T-helper 2 cell treated with Interferon-gamma antibody and Interleukin-4, amounts not matched to agents 100 ng/mL and 5 ng/mL, for 36 hours (primary cell): ENCODE measurements around the gene SUZ12. TPM values are rescaled to one million over a fixed set of nuclear protein-coding genes. Genes with fewer than 3 reads are reported as not detected.
"Not testable (repeated sequence)": the region's sequence is repeated elsewhere in the genome, so short reads cannot be mapped to it uniquely, and the experiment has no call there.

Source experiments
- intact Hi-C: fragments of 100-400 bp; cut with micrococcal nuclease; formaldehyde crosslinking; loops from one replicate; pipeline ENCODE4 v1.15.1; 2023
- total RNA-seq: library from RNA; stranded (reverse); gene quantifications from 2 replicates; pipeline ENCODE4 v1.2.3, GENCODE V29; 2022

SUZ12 gene
- total RNA-seq, result 63.3 and 65.9 TPM in 2 replicates

GRCh38 chr17:31936615-31937609 is at the start of gene SUZ12:
TSS of gene SUZ12 (plus strand) at chr17:31937007. CDS start at chr17:31937247, 240 bp downstream.
- intact Hi-C loops, result loop anchor here (1.0 to 10.0 kb wide), 3 partner anchors 36 to 198 kb away; partner anchors contain the start of genes LRRC37B and UTP6

GRCh38 chr17:31888124-31888523 is 48.7 kb upstream of the SUZ12 start:
- intact Hi-C loops, result no loop called here

GRCh38 chr17:31900877-31901276 is 35.9 kb upstream of the SUZ12 start:
- intact Hi-C loops, result loop anchor here (1.0 to 5.0 kb wide), 4 partner anchors 35 to 414 kb away; partner anchors contain the start of gene COPRS

- intact Hi-C loops, result loop anchor here (5.0 kb wide), 2 partner anchors 355 to 415 kb away; no protein-coding TSS in a partner anchor
These were observed 34.1 kb upstream of the SUZ12 start for GRCh38 chr17:31902693-31903092.

GRCh38 chr17:31903401-31903800 is 33.4 kb upstream of the SUZ12 start:
- intact Hi-C loops, result loop anchor here (5.0 kb wide), 2 partner anchors 356 to 416 kb away; no protein-coding TSS in a partner anchor

GRCh38 chr17:31907342-31907962 is 29.4 kb upstream of the SUZ12 start:
- intact Hi-C loops, result no loop called here

GRCh38 chr17:31908386-31908785 is 28.4 kb upstream of the SUZ12 start:
- intact Hi-C loops, result loop anchor here (1.0 kb wide), 1 partner anchor 23 kb away; no protein-coding TSS in a partner anchor

GRCh38 chr17:31912705-31913104 is 24.1 kb upstream of the SUZ12 start:
- intact Hi-C loops, result not testable (repeated sequence)

- intact Hi-C loops, result no loop called here
These were observed 21.2 kb upstream of the SUZ12 start for GRCh38 chr17:31915456-31916100.

- intact Hi-C loops, result no loop called here
These were observed 20.2 kb upstream of the SUZ12 start for GRCh38 chr17:31916491-31917064.

GRCh38 chr17:31917065-31917529 is 19.7 kb upstream of the SUZ12 start:
- intact Hi-C loops, result no loop called here

- intact Hi-C loops, result not testable (repeated sequence)
These were observed 19.1 kb upstream of the SUZ12 start for GRCh38 chr17:31917721-31918120.

- intact Hi-C loops, result no loop called here
These were observed 18.1 kb upstream of the SUZ12 start for GRCh38 chr17:31918701-31919128.

GRCh38 chr17:31919802-31920525 is 16.8 kb upstream of the SUZ12 start:
- intact Hi-C loops, result no loop called here

- intact Hi-C loops, result no loop called here
These were observed 10.6 kb upstream of the SUZ12 start for GRCh38 chr17:31926100-31926729.

- intact Hi-C loops, result loop anchor here (1.0 to 10.0 kb wide), 2 partner anchors 23 to 203 kb away; no protein-coding TSS in a partner anchor
These were observed 5.1 kb upstream of the SUZ12 start for GRCh38 chr17:31931756-31932155.

GRCh38 chr17:31935512-31935911 is 1.3 kb upstream of the SUZ12 start:
- intact Hi-C loops, result loop anchor here (5.0 to 10.0 kb wide), 2 partner anchors 72 to 199 kb away; partner anchors contain the start of gene LRRC37B

GRCh38 chr17:31937926-31938641 is 1.3 kb downstream of the SUZ12 start:
- intact Hi-C loops, result loop anchor here (5.0 to 10.0 kb wide), 2 partner anchors 69 to 197 kb away; partner anchors contain the start of gene LRRC37B

GRCh38 chr17:31941916-31942315 is 5.1 kb downstream of the SUZ12 start:
- intact Hi-C loops, result not testable (repeated sequence)
